HG03439 (cell line): ENCODE data around the gene ZSCAN22.

Experiments
- ATAC-seq: cut with Tn5 transposase; IDR thresholded peaks from one replicate; pipeline ENCODE4 v1.9.1; 2021; ENCODE audit warnings: mild to moderate bottlenecking, moderate library complexity; ENCODE audit not compliant: unreplicated experiment

ZSCAN22 gene

GRCh38 chr19:58350871-58351557, 24.2 kb downstream of the ZSCAN22 start:
- ATAC-seq, result no peak

- no peak for ATAC-seq
Observed at GRCh38 chr19:58351558-58351878, 24.7 kb downstream of the ZSCAN22 start.

- no peak for ATAC-seq
Observed at GRCh38 chr19:58351990-58352755, 25.4 kb downstream of the ZSCAN22 start.

- no peak for ATAC-seq
Observed at GRCh38 chr19:58352760-58353671, 26.2 kb downstream of the ZSCAN22 start, which contains the start of gene A1BG. Gene A1BG (minus strand): TSS chr19:58353492. CDS start chr19:58353437, 55 bp downstream.

- ATAC-seq, result no peak
Observed at GRCh38 chr19:58353717-58354477, 27.1 kb downstream of the ZSCAN22 start.

GRCh38 chr19:58354478-58355030, 27.8 kb downstream of the ZSCAN22 start:
- no peak for ATAC-seq

- no peak for ATAC-seq
Observed at GRCh38 chr19:58355215-58355796, 28.5 kb downstream of the ZSCAN22 start.

- no peak for ATAC-seq
Observed at GRCh38 chr19:58355908-58356765, 29.3 kb downstream of the ZSCAN22 start.

GRCh38 chr19:58356766-58357480, 30.1 kb downstream of the ZSCAN22 start:
- no peak for ATAC-seq

- ATAC-seq, result no peak
Observed at GRCh38 chr19:58357481-58358145, 30.8 kb downstream of the ZSCAN22 start.

- peak; percentile 20 for ATAC-seq
Observed at GRCh38 chr19:58361900-58362271, 35.1 kb downstream of the ZSCAN22 start.

- peak; percentile 84 for ATAC-seq
Observed at GRCh38 chr19:58362272-58362994, 35.6 kb downstream of the ZSCAN22 start, which contains the start of gene ZNF497. Gene ZNF497 (minus strand): TSS chr19:58362751. CDS start chr19:58357635, 5,116 bp downstream.

GRCh38 chr19:58364146-58364545, 37.4 kb downstream of the ZSCAN22 start:
- no peak for ATAC-seq

- ATAC-seq, result no peak
Observed at GRCh38 chr19:58366585-58367430, 40.0 kb downstream of the ZSCAN22 start.

- no peak for ATAC-seq
Observed at GRCh38 chr19:58367698-58368454, 41.1 kb downstream of the ZSCAN22 start.
